ENCODE measurements around the gene TJP3. TPM values are rescaled to one million over a fixed set of nuclear protein-coding genes. Genes with fewer than 3 reads are reported as not detected.
A peak's percentile ranks its signal among the peaks of the same experiment; 100 is the strongest.

TJP3 gene
- polyA plus RNA-seq, 6 donors from 2014 or later, result 1.2 to 3.8 (median 2.0) TPM; not detected in 1

DNA sequence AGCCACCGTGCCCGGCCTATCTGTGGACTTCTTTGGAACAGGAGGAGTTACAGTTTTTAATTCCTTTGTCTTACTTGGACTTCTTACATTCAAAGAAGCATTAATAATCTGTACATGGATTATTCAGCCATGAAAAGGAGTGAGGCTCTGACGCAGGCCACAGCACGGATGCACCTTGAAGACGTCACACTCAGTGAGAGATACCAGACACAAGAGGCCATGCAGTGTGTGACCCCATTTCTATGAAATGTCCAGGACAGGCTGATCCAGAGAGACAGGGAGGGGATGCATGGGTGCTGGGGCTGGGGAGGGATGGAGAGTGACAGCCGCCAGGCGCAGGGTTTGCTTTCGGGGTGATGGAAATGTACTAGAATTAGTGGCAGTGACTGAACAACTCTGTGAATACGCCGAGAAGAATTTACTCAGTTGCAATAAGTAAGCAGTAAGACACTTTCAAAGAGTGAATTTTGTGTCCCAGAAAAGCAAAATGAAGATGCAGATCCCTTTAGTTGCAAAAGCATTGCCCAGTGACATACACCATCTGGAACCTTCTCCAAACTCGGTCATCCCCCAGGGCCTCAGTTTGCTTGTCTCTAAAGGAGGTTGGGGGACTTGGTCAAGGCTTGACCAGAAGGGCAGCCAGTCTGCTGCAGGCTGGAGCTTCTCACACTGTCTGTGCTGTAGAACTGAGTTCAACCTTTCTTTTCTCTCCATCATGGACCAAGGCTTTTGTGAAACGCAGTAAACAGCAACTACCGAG is 33.2 kb upstream of the TJP3 start:
- no peak overlapping the region for H3K4me3 Mint-ChIP-seq
- no peak for DNase-seq
- H3K36me3 Mint-ChIP-seq, result peaks cover 0 to 5% of the 10 kb centered on the region in 2 donors
- peak overlapping the region in 2 of 6 donors; percentile 62 to 76 for H3K27ac Mint-ChIP-seq
- no peak for ATAC-seq (ENCODE audit: low read depth in 2 of 2)
- H3K27me3 Mint-ChIP-seq, result peaks cover 0 to 27% (median 0%) of the 10 kb centered on the region in 3 donors
- no peaks in the 10 kb centered on the region for H3K9me3 Mint-ChIP-seq
- H3K4me1 Mint-ChIP-seq, result peaks cover 23 to 37% (median 35%) of the 10 kb centered on the region in 3 donors

DNA sequence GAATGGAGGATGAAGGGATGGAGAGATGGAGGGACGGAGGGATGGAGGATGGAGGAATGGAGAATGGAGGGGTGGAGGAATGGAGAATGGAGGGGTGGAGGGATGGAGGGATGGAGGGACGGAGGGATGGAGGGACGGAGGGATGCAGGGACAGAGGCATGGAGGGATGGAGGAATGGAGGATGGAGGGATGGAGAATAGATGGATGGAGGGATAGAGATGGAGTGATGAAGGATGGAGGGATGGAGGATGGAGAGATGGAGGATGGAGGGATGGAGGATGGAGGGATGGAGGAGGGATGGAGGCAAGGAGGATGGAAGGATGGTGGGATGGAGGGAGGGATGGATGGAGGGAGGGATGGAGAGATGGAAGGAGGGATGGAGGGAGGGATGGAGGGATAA is 30.0 kb upstream of the TJP3 start:
- Mint-ChIP-seq H3K36me3 (peaks cover 0 to 5% of the 10 kb centered on the region in 2 donors), H3K9me3 (no peaks in the 10 kb centered on the region), H3K27me3 (peaks cover 0 to 2% (median 0%) of the 10 kb centered on the region in 3 donors), H3K27ac (no peak overlapping the region), H3K4me1 (peaks cover 14 to 22% (median 15%) of the 10 kb centered on the region in 3 donors), H3K4me3 (no peak overlapping the region)
- no peak for ATAC-seq (ENCODE audit: low read depth in 2 of 2)
- DNase-seq, result no peak

DNA sequence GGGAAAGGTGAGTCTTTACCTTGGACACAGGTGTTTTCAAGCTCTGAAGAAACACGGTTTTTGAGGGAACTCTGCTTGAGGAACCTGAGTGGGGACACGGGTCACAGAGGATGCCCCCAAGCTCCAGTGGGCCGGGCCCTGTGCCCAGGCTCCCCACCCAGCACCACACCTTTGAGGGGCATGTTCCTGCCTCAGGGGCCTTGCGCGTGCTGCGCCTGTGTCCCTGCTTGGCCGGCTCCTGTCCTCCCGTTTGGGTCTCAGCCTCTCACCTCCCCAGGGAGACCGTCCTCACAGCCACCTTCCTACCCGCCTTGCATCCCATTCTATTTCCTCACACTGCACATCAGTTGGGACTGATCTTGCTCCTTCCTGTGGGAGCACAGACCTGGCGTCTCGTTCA is 29.0 kb upstream of the TJP3 start:
- no peak for ATAC-seq (ENCODE audit: low read depth in 2 of 2)
- Mint-ChIP-seq H3K27me3 (no peaks in the 10 kb centered on the region), H3K4me1 (peaks cover 21 to 28% (median 22%) of the 10 kb centered on the region in 3 donors), H3K27ac (peak overlapping the region in 1 of 6 donors; percentile 67), H3K4me3 (no peak overlapping the region), H3K36me3 (peaks cover 0 to 5% of the 10 kb centered on the region in 2 donors), H3K9me3 (no peaks in the 10 kb centered on the region)
- DNase-seq, result no peak

DNA sequence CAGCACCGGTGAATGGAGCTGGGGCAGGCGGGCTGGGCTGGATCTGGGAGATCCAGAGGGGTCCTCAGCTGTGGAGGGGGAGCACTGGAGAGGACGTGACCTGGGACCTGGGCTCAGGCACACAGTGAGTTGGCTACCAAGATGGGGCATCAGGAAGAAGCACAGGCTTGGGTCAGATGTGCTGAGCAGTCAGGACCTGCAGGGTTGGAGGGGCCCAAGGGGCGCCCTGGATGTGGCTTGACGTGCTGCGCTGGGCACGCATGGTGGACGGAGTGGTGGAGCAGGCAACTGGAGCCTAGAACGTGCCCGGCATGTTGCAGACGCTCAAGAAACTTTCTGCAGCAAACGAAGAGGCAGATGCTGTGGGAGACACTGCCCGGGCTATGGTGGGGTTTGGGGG is 28.6 kb upstream of the TJP3 start:
- Mint-ChIP-seq H3K27me3 (no peaks in the 10 kb centered on the region), H3K27ac (peak overlapping the region in 2 of 6 donors; percentile 67 to 71), H3K4me3 (no peak overlapping the region), H3K9me3 (no peaks in the 10 kb centered on the region), H3K4me1 (peaks cover 25 to 30% (median 25%) of the 10 kb centered on the region in 3 donors), H3K36me3 (peaks cover 0 to 5% of the 10 kb centered on the region in 2 donors)
- DNase-seq, result no peak
- no peak for ATAC-seq (ENCODE audit: low read depth in 2 of 2)

DNA sequence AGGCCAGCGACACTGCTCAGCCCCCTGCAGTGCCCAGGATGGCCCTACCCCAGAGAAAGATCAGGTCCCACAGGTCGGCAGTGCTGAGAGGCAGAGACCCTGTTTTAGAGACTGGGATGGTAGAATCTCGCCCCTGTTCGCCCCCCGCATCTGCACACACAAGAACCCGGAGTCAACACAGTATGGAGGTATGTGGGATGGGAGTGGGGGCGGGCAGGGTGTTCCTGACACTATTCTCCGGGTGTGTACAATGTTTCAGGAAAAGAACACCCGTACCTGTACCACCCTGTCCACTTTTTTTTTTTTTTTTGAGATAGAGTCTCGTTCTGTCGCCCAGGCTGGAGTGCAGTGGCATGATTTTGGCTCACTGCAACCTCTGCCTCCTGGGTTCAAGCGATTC is 27.2 kb upstream of the TJP3 start:
- ATAC-seq (ENCODE audit: low read depth in 2 of 2) (no peak), DNase-seq (no peak)
- H3K4me1 Mint-ChIP-seq, result peaks cover 20 to 31% (median 30%) of the 10 kb centered on the region in 3 donors
- H3K9me3 Mint-ChIP-seq, result no peaks in the 10 kb centered on the region
- H3K36me3 Mint-ChIP-seq, result peaks cover 0 to 5% of the 10 kb centered on the region in 2 donors
- H3K4me3 Mint-ChIP-seq, result no peak overlapping the region
- no peaks in the 10 kb centered on the region for H3K27me3 Mint-ChIP-seq
- peak overlapping the region in 1 of 6 donors; percentile 53 for H3K27ac Mint-ChIP-seq

DNA sequence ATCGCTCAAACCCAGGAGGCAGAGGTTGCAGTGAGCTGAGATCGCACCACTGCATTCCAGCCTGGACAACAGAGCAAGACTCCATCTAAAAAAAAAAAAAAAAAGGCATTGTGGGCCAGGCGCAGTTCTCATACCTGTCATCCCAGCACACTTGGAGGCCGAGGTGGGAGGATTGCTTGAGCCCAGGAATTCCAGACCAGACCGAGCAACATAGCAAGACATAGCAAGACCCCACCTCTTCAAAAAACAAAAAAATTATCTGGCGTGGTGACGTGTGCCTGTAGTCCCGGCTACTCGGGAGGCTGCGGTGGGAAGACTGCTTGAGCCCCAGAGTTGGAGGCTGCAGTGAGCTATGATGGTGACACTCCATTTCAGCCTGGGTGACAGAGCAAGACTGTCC is 25.9 kb upstream of the TJP3 start:
- no peak for DNase-seq
- Mint-ChIP-seq H3K27ac (peak overlapping the region in 1 of 6 donors; percentile 24), H3K27me3 (no peaks in the 10 kb centered on the region), H3K9me3 (no peaks in the 10 kb centered on the region), H3K36me3 (peaks cover 0 to 2% of the 10 kb centered on the region in 2 donors), H3K4me1 (peaks cover 22 to 34% (median 29%) of the 10 kb centered on the region in 3 donors), H3K4me3 (no peak overlapping the region)
- no peak for ATAC-seq (ENCODE audit: low read depth in 2 of 2)

DNA sequence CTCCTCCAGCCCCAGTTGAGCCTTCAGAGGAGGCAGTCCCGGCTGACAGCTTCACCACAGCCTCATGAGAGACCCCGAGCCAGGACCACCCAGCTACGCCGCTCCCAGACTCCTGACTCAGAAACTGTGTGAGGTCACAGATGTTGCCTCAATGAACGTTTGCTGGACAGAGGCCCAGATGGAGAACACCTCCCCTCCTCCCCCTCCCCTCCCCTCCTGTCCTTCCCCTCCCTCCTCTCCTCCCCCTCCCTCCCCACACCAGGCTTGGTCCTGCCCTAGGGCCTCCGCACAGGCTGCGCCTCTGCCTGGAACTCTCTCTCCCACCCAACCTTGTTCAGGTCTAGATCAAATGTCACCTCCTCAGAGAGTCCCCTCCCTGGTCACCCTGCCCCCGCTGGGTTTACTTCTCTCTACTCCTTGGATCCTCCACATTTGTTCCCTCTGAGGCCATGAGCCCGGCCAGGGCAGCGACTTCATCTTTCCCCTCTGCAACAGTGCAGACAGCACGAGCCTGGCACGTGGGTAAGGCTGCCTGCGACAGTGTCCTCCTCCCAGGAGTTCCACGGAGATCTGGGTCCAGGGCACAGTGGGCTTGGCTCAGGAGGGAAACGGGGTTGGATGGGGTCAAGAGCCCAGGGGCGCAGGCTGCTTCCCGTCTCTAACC is 25.3 kb upstream of the TJP3 start:
- H3K9me3 Mint-ChIP-seq, result no peaks in the 10 kb centered on the region
- peak overlapping the region in 1 of 6 donors; percentile 35 for H3K27ac Mint-ChIP-seq
- DNase-seq (no peak), ATAC-seq (ENCODE audit: low read depth in 2 of 2) (no peak)
- no peaks in the 10 kb centered on the region for H3K27me3 Mint-ChIP-seq
- H3K4me3 Mint-ChIP-seq, result peak overlapping the region in 2 of 8 donors; percentile 30 to 75
- no peaks in the 10 kb centered on the region for H3K36me3 Mint-ChIP-seq
- H3K4me1 Mint-ChIP-seq, result peaks cover 22 to 34% (median 28%) of the 10 kb centered on the region in 3 donors

DNA sequence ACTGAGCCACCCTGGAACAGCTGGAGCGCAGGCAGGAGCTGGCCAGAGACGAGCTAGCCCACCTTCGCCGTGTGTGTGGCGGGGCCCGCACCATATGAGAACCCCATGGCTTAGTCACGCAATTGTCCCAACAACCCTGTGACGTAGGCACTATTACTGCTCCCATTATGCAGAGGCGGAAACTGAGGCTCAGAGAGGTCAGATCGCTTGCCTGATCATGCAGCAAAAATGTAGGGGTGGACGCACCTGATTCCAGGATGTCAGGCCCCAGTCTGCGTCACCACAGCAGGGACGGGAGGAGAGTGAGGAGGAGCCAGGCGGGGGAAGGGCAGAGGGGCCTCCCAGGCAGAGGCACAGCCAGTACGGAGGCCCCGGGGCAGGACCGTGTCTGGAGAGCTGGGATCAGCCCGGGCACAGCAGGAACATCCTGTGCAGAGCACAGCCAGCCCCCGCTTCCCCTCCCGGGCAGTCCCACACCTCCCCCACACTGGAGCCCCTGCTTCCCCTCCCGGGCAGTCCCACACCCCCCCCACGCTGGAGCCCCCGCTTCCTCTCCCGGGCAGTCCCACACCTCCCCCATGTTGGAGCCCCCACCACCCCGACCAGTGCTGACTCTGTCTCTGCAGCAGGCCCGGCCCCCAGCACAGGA is 24.7 kb upstream of the TJP3 start:
- H3K36me3 Mint-ChIP-seq, result no peaks in the 10 kb centered on the region
- no peaks in the 10 kb centered on the region for H3K9me3 Mint-ChIP-seq
- peak overlapping the region in 7 of 8 donors; percentile 51 to 85 (median 64) for H3K4me3 Mint-ChIP-seq
- H3K4me1 Mint-ChIP-seq, result peaks cover 26 to 37% (median 27%) of the 10 kb centered on the region in 3 donors
- ATAC-seq (ENCODE audit: low read depth in 2 of 2) (peak in 1 of 2 donors; percentile 21), DNase-seq (no peak)
- no peaks in the 10 kb centered on the region for H3K27me3 Mint-ChIP-seq
- peak overlapping the region in 4 of 6 donors; percentile 35 to 89 (median 78) for H3K27ac Mint-ChIP-seq

DNA sequence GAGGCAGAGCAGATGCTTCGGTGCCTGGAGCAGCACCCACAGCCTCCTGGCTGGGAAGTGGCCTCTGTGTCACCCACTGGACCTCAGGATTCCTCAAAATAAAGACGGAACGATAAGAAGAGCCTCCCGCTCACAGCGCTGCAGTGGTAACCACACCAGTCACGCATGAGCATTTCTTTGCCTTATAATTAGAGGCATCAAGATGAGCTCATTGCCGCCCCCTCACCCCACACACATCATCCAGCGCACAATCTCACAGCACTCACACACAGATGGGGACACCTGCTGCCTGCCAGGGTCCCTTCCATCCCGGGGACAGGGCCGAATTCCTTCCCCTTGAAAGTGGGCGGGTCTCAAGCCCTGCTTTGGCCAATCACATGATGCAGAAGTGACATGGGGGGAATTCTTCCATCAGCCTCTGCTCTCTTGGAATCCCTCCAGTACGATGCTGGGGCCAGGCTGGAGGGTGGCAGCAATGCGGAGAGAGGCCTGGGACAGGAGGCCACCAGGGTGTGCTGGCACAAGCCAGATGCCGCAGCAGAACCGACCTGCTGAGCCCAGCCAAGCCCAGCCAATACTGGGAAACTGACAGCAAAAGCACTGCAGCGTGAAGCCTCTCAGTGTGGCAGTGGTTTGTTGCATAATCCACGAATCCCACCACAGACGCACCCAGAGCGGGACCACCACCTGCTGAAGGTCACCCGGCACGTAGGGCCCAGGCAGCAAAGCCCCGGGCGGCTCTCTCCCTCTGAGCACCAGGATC is 23.9 kb upstream of the TJP3 start:
- DNase-seq, result no peak
- peak overlapping the region; percentile 15 to 85 (median 62) for H3K4me3 Mint-ChIP-seq
- peak; percentile 58 to 77 for ATAC-seq (ENCODE audit: low read depth in 2 of 2)

DNA sequence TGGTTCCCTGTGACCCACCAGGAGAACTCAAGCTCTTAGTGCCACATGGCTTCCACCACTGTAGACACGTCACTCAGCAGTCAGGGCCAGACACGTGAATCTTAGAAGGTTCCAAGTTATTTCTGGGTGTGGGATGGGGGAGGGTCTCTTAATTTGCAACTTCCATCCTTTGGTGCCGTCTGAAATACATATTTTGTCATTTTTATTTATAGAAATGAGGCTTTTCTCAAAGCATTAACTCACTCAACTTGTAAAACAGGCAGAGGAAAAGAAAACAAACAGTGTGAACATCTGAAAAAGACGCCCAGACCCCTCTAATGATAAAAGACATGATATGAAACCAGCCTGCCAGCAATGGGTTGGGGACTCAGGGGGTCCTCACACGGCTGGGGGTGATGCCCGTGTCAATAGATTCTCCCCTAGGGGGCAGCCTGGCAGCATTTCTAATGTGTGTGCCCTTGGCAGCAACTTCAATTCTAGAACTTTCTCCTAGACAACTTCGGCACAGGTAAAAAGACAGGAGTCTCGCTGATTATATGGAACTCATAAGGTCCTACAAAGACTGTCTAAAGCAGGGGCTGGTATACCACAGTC is 23.3 kb upstream of the TJP3 start:
- H3K36me3 Mint-ChIP-seq, result no peaks in the 10 kb centered on the region
- no peaks in the 10 kb centered on the region for H3K27me3 Mint-ChIP-seq
- peak overlapping the region in 1 of 6 donors; percentile 35 for H3K27ac Mint-ChIP-seq
- H3K4me1 Mint-ChIP-seq, result peaks cover 28 to 38% (median 34%) of the 10 kb centered on the region in 3 donors
- peak overlapping the region in 3 of 8 donors; percentile 16 to 75 (median 44) for H3K4me3 Mint-ChIP-seq
- DNase-seq (no peak), ATAC-seq (ENCODE audit: low read depth in 2 of 2) (no peak)
- no peaks in the 10 kb centered on the region for H3K9me3 Mint-ChIP-seq

More for the DNA sequence above, 23.9 kb upstream of the TJP3 start:
- Mint-ChIP-seq H3K27me3 (no peaks in the 10 kb centered on the region), H3K36me3 (no peaks in the 10 kb centered on the region), H3K27ac (peak overlapping the region in 3 of 6 donors; percentile 35 to 89 (median 83)), H3K4me1 (peaks cover 28 to 38% (median 29%) of the 10 kb centered on the region in 3 donors), H3K9me3 (no peaks in the 10 kb centered on the region)

DNA sequence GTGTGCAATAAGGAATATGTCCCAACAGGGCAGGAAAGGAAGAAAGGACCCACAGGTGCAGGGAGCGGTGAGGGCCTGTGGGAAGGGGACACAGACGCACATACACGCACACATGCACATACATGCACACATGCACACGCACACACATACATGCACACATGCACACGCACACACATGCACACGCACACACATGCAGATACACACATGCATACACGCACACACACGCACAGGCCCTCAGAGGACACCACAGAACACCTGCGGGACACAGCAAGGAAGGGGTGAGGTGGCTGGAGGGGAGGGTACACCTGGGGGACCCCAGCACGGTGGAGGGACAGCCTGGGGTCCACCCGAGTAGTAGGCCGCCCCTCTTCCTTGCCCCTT is 20.8 kb upstream of the TJP3 start:
- DNase-seq, result no peak
- ATAC-seq (ENCODE audit: low read depth in 2 of 2), result peak in 1 of 2 donors; percentile 3
- peak overlapping the region in 2 of 6 donors; percentile 89 to 90 for H3K27ac Mint-ChIP-seq
- peaks cover 0 to 2% (median 0%) of the 10 kb centered on the region in 7 donors for H3K9me3 Mint-ChIP-seq
- H3K27me3 Mint-ChIP-seq, result no peaks in the 10 kb centered on the region
- H3K4me1 Mint-ChIP-seq, result peaks cover 30 to 35% (median 35%) of the 10 kb centered on the region in 3 donors
- no peaks in the 10 kb centered on the region for H3K36me3 Mint-ChIP-seq
- peak overlapping the region; percentile 73 to 90 (median 86) for H3K4me3 Mint-ChIP-seq

Data from naive B cell (primary cell).